Right lobe of liver (tissue), 4 donors: ENCODE results near the gene KRT38.

Experiments
- POLR2A ChIP-seq: fragments of 450-650 bp; IDR thresholded peaks from one replicate; pipeline ENCODE4 v1.6.1; 2017; ENCODE audit warnings: antibody characterized with exemption, mild to moderate bottlenecking
- TF ChIP-seq, protein P1 (sequence below), 4 donors: fragments of 200-600 bp in 3 of 4; fragments of 450-650 bp in 1 of 4; IDR thresholded peaks; one replicate each; pipeline versions ENCODE4 v1.5.1 to v1.8.0; 2016 to 2022; ENCODE audit warnings: antibody characterized with exemption in 4 of 4, mild to moderate bottlenecking in 2 of 4
- donor health status: DM: no; HTN: no; CAD: no.
- donor health status: DM: no; HTN: no; CAD: no.
- donor health status: DM: no; HTN: yes; CAD: no.

DNA sequence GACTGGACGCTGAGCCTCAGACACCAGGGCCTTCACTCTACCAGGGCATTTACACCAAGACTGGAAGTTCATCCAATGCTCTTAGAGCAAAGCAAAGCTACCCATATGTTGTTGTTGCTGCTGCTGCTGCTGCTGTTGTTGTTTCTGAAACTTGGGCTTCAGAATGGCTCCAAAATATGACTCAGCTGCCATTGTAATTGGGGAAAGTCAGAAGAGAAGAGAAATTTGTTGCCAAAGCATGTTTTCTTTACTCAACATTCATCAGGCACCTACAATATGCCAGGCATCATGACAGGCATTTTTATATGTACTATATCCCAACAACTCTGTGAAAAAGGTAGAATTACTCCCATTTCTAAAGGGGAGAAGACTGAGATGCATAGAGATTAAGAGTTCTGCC lies 14.5 kb upstream of the KRT38 start:
- TF ChIP-seq, protein P1, sequence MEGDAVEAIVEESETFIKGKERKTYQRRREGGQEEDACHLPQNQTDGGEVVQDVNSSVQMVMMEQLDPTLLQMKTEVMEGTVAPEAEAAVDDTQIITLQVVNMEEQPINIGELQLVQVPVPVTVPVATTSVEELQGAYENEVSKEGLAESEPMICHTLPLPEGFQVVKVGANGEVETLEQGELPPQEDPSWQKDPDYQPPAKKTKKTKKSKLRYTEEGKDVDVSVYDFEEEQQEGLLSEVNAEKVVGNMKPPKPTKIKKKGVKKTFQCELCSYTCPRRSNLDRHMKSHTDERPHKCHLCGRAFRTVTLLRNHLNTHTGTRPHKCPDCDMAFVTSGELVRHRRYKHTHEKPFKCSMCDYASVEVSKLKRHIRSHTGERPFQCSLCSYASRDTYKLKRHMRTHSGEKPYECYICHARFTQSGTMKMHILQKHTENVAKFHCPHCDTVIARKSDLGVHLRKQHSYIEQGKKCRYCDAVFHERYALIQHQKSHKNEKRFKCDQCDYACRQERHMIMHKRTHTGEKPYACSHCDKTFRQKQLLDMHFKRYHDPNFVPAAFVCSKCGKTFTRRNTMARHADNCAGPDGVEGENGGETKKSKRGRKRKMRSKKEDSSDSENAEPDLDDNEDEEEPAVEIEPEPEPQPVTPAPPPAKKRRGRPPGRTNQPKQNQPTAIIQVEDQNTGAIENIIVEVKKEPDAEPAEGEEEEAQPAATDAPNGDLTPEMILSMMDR (IDR thresholded peaks at IDR 0.05): no peak
- TF ChIP-seq POLR2A: no peak
